ENCODE measurements around the gene BRD2. TPM values are rescaled to one million over a fixed set of nuclear protein-coding genes. Genes with fewer than 3 reads are reported as not detected.
A peak's percentile ranks its signal among the peaks of the same experiment; 100 is the strongest.

The BRD2 gene
- total RNA-seq, 6 donors from 2014 or later, result 144 to 388 (median 183) TPM

- Histone ChIP-seq H3K4me1 (peaks cover 31 to 57% (median 37%) of the 10 kb centered on the region in 4 donors), H3K36me3 (peaks cover 0 to 5% (median 0%) of the 10 kb centered on the region in 4 donors), H3K4me3 (no peak overlapping the region), H3K27ac (no peak overlapping the region), H3K9me3 (no peaks in the 10 kb centered on the region), H3K27me3 (no peaks in the 10 kb centered on the region)
- peak in 1 of 2 donors; percentile 51 for DNase-seq
- 68 to 77% methylated on average over 11 of the region's 11 CpGs for WGBS, 2 donors
- ATAC-seq (ENCODE audit: low FRiP score in 2 of 2), result peak in 1 of 2 donors; percentile 35
- TF ChIP-seq EP300 (IDR thresholded peaks at IDR 0.05) (no peak), CTCF (IDR thresholded peaks at IDR 0.05) (peak in 4 of 6 experiments; percentile 38 to 62 (median 49)), POLR2A (IDR thresholded peaks at IDR 0.05) (no peak)
These were observed 20.6 kb upstream of the BRD2 start for GRCh38 chr6:32947552-32948465.

DNA sequence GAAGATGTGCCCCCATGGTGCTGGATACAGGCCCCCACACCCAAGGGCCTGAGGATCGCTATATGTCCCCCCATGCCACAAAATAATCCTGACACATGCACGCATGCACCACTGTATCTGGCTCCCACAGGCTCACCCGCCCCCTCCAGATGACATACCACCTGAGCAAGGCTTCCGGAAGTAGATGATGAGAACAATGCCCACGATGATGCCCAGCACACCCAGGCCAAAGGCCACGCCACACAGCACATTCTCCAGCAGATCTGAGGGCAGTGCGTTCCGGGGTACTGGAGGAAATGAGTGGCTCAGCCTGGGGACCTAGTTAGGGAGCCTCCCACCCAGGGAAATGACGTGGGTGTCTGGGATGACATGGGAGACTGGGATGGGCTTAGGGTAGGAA, 19.3 kb upstream of the BRD2 start:
- 89 to 95% methylated on average over 5 to 9 of the region's 9 CpGs for WGBS, 2 donors

DNA sequence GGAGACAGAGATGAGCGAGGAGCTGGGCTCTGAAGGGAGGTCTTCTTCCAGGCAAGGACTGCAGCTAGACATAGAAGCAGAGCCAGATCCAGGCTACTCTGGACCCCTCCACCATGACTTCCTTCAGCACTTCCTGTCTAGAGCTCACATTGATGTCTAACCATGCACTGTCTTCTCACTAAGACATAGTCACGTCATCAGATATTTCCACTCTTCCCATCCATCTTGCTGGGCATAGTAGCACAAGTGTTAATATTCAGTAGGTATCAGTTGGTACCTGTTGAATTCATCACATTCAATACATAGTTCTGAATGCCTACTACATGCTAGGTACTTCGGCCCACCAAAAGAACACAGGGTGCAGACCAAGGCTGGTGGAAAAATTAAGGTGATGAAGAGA, 18.4 kb upstream of the BRD2 start:
- H3K36me3 ChIP-seq, result peaks cover 0 to 5% (median 0%) of the 10 kb centered on the region in 4 donors
- ATAC-seq (ENCODE audit: low FRiP score in 2 of 2), result no peak

More for the DNA sequence above, 19.3 kb upstream of the BRD2 start:
- peaks cover 0 to 5% (median 0%) of the 10 kb centered on the region in 4 donors for H3K36me3 ChIP-seq
- H3K9me3 ChIP-seq, result no peaks in the 10 kb centered on the region
- H3K4me3 ChIP-seq, result no peak overlapping the region
- no peak for DNase-seq
- no peak for ATAC-seq (ENCODE audit: low FRiP score in 2 of 2)
- peaks cover 33 to 55% (median 40%) of the 10 kb centered on the region in 4 donors for H3K4me1 ChIP-seq
- TF ChIP-seq POLR2AphosphoS5 (IDR thresholded peaks at IDR 0.05) (no peak), POLR2A (IDR thresholded peaks at IDR 0.05) (no peak), EP300 (IDR thresholded peaks at IDR 0.05) (no peak), CTCF (IDR thresholded peaks at IDR 0.05) (no peak)
- H3K27ac ChIP-seq, result no peak overlapping the region
- H3K27me3 ChIP-seq, result no peaks in the 10 kb centered on the region

DNA sequence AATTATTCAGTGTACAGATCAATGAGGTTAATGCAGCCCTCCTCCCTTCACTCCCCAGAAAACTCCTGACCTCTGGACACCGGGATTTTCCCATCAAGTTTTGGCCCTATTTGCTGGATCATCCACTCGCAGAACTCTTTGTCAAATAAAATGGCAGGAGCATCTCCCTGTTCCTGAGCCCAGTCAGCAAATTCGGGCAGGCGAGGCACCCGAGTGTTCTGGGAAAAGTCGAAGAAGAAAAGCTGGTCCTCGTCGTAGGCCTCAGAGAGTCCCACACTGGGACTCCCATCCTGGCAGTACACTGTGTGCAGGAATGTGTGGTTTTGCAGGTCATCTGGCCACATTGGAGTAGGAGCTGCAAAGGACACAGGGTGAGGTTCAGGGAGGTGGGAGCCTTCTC, 17.9 kb upstream of the BRD2 start:
- DNase-seq (no peak), ATAC-seq (ENCODE audit: low FRiP score in 2 of 2) (no peak)
- WGBS, 2 donors, result 89 to 94% methylated on average over 8 of the region's 8 CpGs
- Histone ChIP-seq H3K9me3 (no peaks in the 10 kb centered on the region), H3K27me3 (no peaks in the 10 kb centered on the region), H3K4me3 (peak overlapping the region in 1 of 4 donors; percentile 0), H3K36me3 (peaks cover 0 to 5% (median 0%) of the 10 kb centered on the region in 4 donors), H3K27ac (no peak overlapping the region), H3K4me1 (peaks cover 23 to 49% (median 33%) of the 10 kb centered on the region in 4 donors)
- TF ChIP-seq POLR2A (IDR thresholded peaks at IDR 0.05) (no peak), CTCF (IDR thresholded peaks at IDR 0.05) (no peak), POLR2AphosphoS5 (IDR thresholded peaks at IDR 0.05) (no peak), EP300 (IDR thresholded peaks at IDR 0.05) (no peak)

More for the DNA sequence above, 18.4 kb upstream of the BRD2 start:
- Histone ChIP-seq H3K4me3 (no peak overlapping the region), H3K9me3 (no peaks in the 10 kb centered on the region), H3K27ac (no peak overlapping the region), H3K4me1 (peaks cover 24 to 49% (median 35%) of the 10 kb centered on the region in 4 donors), H3K27me3 (no peaks in the 10 kb centered on the region)
- TF ChIP-seq CTCF (IDR thresholded peaks at IDR 0.05) (no peak), POLR2A (IDR thresholded peaks at IDR 0.05) (no peak), EP300 (IDR thresholded peaks at IDR 0.05) (no peak), POLR2AphosphoS5 (IDR thresholded peaks at IDR 0.05) (no peak)
- 84 to 86% methylated on average over 3 of the region's 3 CpGs for WGBS, 2 donors
- DNase-seq, result no peak

All from upper lobe of left lung (tissue), 6 donors.